CD4-positive, alpha-beta T cell treated with Interleukin-6 for 4 hours (primary cell): ENCODE results near the gene BRD3OS.
"Not testable (repeated sequence)": the region's sequence is repeated elsewhere in the genome, so short reads cannot be mapped to it uniquely, and the experiment has no call there.

Experiments
- DNase-seq: peaks from one replicate; pipeline ENCODE4 v3.0.0-alpha.2; 2020; ENCODE audit warnings: mixed read lengths

BRD3OS gene

GRCh38 chr9:134066526-134066912, 41.2 kb downstream of the BRD3OS start:
- no peak for DNase-seq

GRCh38 chr9:134066913-134067851, 41.9 kb downstream of the BRD3OS start:
- peak; percentile 48 for DNase-seq

- DNase-seq: peak; percentile 87
These were observed 42.8 kb downstream of the BRD3OS start, which contains the start of gene BRD3 for GRCh38 chr9:134067904-134068743. Gene BRD3, minus strand, starts transcription at chr9:134068026. Its CDS starts 14,549 bp downstream, at chr9:134053477.

- no peak for DNase-seq
These were observed 43.6 kb downstream of the BRD3OS start for GRCh38 chr9:134068744-134069479.

GRCh38 chr9:134069480-134070399, 44.5 kb downstream of the BRD3OS start:
- no peak for DNase-seq

GRCh38 chr9:134071149-134071548, 45.9 kb downstream of the BRD3OS start:
- no peak for DNase-seq

- DNase-seq: not testable (repeated sequence)
These were observed 47.4 kb downstream of the BRD3OS start for GRCh38 chr9:134072683-134073082.

GRCh38 chr9:134073500-134073899, 48.2 kb downstream of the BRD3OS start:
- no peak for DNase-seq

GRCh38 chr9:134075689-134076088, 50.4 kb downstream of the BRD3OS start:
- not testable (repeated sequence) for DNase-seq

- DNase-seq: no peak
These were observed 51.4 kb downstream of the BRD3OS start for GRCh38 chr9:134076644-134077043.
